Small intestine (tissue), 7 donors: ENCODE data around the gene CTRB1. TPM values are rescaled to one million over a fixed set of nuclear protein-coding genes. Genes with fewer than 3 reads are reported as not detected.

Experiments
- DNase-seq, 2 donors: peaks; one replicate each; pipeline versions ENCODE4 v3.0.0 to v3.0.0-alpha.2; 2013
- FAIRE-seq: peaks from 2 replicates; lab custom pipeline; 2012; peaks lifted over from hg19 to GRCh38; lab: Jason Lieb, UNC
- H3K27ac ChIP-seq, 3 donors: one replicate each; pipeline ENCODE4 v1.5.1; 2013; ENCODE audit warnings: low read length in 2 of 3, mild to moderate bottlenecking in 2 of 3, control low read depth in 1 of 3, inconsistent platforms in 1 of 3, low read depth in 1 of 3, moderate library complexity in 1 of 3
- H3K27me3 ChIP-seq, 3 donors: one replicate each; pipeline ENCODE4 v1.6.1; 2013; ENCODE audit warnings: low read length in 3 of 3, inconsistent platforms in 1 of 3; ENCODE audit not compliant: control insufficient read depth in 3 of 3, insufficient read depth in 3 of 3
- H3K36me3 ChIP-seq, 3 donors: one replicate each; pipeline ENCODE4 v1.6.1; 2013; ENCODE audit warnings: low read length in 3 of 3, inconsistent platforms in 1 of 3, low read depth in 1 of 3, mild to moderate bottlenecking in 1 of 3, moderate library complexity in 1 of 3; ENCODE audit not compliant: control insufficient read depth in 3 of 3, insufficient read depth in 2 of 3
- H3K4me1 ChIP-seq, 3 donors: one replicate each; pipeline ENCODE4 v1.6.1; 2013; ENCODE audit warnings: low read length in 2 of 3, inconsistent platforms in 1 of 3, low read depth in 1 of 3, mild to moderate bottlenecking in 1 of 3, moderate library complexity in 1 of 3; ENCODE audit not compliant: control insufficient read depth in 3 of 3, insufficient read depth in 2 of 3
- H3K4me3 ChIP-seq, 3 donors: one replicate each; pipeline ENCODE4 v1.5.1; 2013; ENCODE audit warnings: low read length in 3 of 3, control low read depth in 1 of 3, inconsistent platforms in 1 of 3, low read depth in 1 of 3, mild to moderate bottlenecking in 1 of 3, moderate library complexity in 1 of 3
- H3K9me3 ChIP-seq, 2 donors: one replicate each; pipeline ENCODE4 v1.6.1; 2013; ENCODE audit warnings: low read depth in 1 of 2, low read length in 1 of 2; ENCODE audit not compliant: control insufficient read depth in 2 of 2, insufficient read depth in 1 of 2
- WGBS, 3 donors: extraction: QIAGEN DNeasy Blood & Tissue Kit; methylation state at CpG; one replicate each; pipeline ENCODE4 v1.1.7; 2013; 5-methylcytosine and 5-hydroxymethylcytosine counted together
- polyA plus RNA-seq, 4 donors: library from polyadenylated mRNA; stranded (reverse) in 3 of 4; unstranded in 1 of 4; fragments of 200-250 nt in 3 of 4; fragments of 120-200 nt in 1 of 4; gene quantifications; one replicate each; pipeline versions ENCODE4 v1.2.1 to v1.2.3, GENCODE V29; 2013
- donor health status: healthy with polysubstance abuse.
- donor health status: control.
- donor health status: control.
- donor health status: Bipolar disorder and iron deficiency.
- donor health status: healthy.

CTRB1 gene
- polyA plus RNA-seq, 4 donors, result 0.04 to 23.7 (median 3.6) TPM

DNA sequence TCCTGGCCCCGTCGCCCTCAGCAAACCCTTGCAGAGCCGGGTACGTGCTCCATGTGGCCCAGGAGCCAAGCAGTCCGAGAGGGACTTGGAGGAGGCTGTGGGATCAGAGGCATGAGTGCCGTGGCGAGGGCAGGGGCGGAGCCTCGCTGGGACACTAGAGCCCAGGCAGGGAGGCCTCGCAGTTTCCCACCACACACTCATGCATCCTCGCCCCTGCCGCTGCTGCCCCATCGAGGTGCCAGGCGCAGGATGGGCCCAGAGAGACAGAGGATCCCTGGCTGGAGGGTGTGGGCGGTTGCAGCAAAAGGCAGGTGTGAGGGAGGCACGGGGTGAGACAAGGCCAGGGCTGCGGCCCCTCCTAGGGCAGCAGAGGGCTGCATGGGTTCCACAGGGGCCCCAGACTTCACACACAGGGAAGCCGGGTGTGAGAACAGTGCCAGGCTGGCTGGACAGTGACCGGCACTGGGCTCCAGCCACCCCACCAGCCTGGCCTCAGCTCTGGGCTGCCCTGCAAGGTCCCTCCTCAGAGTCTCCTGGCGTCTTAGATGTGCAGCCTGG, 25.0 kb downstream of the CTRB1 start:
- DNase-seq (no peak), FAIRE-seq (no peak)
- WGBS, 3 donors, result 75 to 82% (median 77%) methylated on average over 19 to 20 of the region's 20 CpGs
- Histone ChIP-seq H3K27me3 (no peaks in the 10 kb centered on the region), H3K36me3 (peaks cover 0 to 86% (median 4%) of the 10 kb centered on the region in 3 donors), H3K27ac (peak overlapping the region in 2 of 3 donors; percentile 88 to 95), H3K4me1 (peaks cover 0 to 61% (median 12%) of the 10 kb centered on the region in 3 donors), H3K4me3 (no peak overlapping the region), H3K9me3 (no peaks in the 10 kb centered on the region)

DNA sequence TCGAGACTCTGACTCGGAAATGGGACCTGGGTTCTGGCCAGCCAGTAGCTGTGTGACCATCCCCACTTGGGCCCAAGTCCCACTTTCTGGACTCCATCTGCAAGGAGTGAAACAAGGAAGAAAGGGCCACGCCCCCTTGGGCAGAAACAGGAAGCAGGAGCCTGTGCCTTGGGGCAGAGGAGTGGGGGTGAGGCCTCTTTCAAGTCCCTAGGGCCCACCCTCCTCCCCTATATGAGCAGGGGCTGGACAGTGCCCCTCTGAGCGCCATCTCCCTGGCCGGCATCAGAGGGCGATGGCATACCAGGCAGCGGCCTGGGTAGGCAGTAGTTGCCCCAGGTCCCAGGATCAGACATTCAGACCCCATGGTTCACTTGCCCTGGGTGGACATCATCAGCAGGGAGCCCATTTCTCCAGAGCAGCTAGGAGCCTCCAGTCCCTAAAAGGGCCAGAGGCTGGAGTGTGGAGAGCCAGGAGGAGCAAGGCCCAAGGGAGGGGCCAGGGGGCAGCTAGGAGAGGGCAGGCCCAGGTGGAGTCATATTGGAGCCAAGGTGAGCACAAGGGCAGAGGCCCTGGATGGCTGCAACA, 25.5 kb downstream of the CTRB1 start:
- H3K27ac ChIP-seq, result peak overlapping the region in 2 of 3 donors; percentile 88 to 95
- H3K4me1 ChIP-seq, result peaks cover 0 to 61% (median 15%) of the 10 kb centered on the region in 3 donors
- H3K4me3 ChIP-seq, result no peak overlapping the region
- WGBS, 3 donors, result 57 to 69% (median 64%) methylated on average over 7 of the region's 7 CpGs
- peak in 1 of 2 donors; percentile 60 for DNase-seq
- H3K36me3 ChIP-seq, result peaks cover 0 to 86% (median 4%) of the 10 kb centered on the region in 3 donors
- no peaks in the 10 kb centered on the region for H3K9me3 ChIP-seq
- H3K27me3 ChIP-seq, result no peaks in the 10 kb centered on the region
- FAIRE-seq, result no peak

- FAIRE-seq (no peak), DNase-seq (peak; percentile 61 to 87)
- 34 to 46% (median 38%) methylated on average over 21 to 25 of the region's 25 CpGs for WGBS, 3 donors
- peaks cover 0 to 67% (median 15%) of the 10 kb centered on the region in 3 donors for H3K4me1 ChIP-seq
- H3K27ac ChIP-seq, result peak overlapping the region; percentile 52 to 95 (median 88)
- H3K36me3 ChIP-seq, result peaks cover 0 to 82% (median 4%) of the 10 kb centered on the region in 3 donors
- H3K27me3 ChIP-seq, result no peaks in the 10 kb centered on the region
- H3K4me3 ChIP-seq, result no peak overlapping the region
- no peaks in the 10 kb centered on the region for H3K9me3 ChIP-seq
Measured at GRCh38 chr16:75244844-75245758, 26.3 kb downstream of the CTRB1 start.

DNA sequence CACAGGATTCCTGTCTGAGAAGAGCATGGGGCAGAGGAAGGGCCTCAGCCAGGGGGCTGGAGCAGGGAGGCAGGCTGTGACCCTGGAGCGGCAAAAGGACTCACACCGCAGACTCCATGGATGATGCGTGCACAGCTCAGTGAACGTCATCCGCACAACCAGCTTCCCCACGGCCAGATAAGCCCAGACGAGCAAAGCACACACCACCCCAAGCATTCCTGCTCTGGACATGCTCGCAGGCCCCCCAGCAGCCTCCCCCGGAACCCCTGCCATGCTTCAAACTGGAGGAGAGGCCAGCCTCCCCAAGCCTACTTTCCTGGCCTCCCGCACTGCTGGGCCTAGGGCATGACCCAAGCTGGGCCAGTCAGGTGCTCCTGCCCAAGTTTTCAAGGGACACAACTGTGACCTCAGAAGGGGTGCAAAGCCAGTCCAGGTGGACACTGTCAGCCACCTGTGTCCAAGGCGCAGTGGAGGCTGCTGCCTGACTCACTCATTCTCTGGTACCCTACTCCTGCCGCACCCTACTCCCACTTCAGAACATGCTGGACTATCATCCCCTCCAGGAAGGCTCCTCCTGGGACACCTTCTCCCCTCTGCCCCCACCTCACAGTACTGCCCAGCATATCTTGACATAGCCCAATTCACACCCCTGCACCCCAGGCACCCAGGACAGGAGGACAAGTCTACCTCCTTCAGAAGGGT, 27.9 kb downstream of the CTRB1 start:
- Histone ChIP-seq H3K4me1 (peaks cover 0 to 67% (median 15%) of the 10 kb centered on the region in 3 donors), H3K27me3 (no peaks in the 10 kb centered on the region), H3K4me3 (no peak overlapping the region), H3K27ac (peak overlapping the region; percentile 20 to 95 (median 88)), H3K36me3 (peaks cover 0 to 67% (median 2%) of the 10 kb centered on the region in 3 donors), H3K9me3 (no peaks in the 10 kb centered on the region)
- DNase-seq (no peak), FAIRE-seq (no peak)
- WGBS, 3 donors, result 85 to 95% (median 90%) methylated on average over 10 to 12 of the region's 12 CpGs

DNA sequence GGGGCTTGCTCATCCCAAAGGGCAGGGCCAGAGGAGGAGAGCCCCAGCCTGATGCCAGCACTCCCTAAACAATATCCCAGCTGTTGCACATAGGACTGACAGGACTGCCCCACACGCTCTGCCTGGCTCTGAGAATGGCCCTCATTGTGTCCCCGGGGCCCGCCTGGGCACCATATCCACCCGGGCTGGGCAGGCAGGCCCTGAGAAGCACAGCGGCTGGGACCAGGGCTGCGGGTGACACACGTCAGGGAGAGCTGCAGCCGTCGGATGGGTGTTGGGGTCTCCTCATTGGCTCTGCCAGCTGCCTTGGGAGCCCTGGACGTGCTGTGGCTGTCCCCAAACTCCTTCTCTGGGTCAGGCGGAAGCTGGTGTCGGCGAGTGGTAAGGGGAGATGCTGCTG, 28.5 kb downstream of the CTRB1 start:
- no peak for DNase-seq
- no peak for FAIRE-seq
- WGBS, 3 donors, result 83 to 85% (median 84%) methylated on average over 13 of the region's 13 CpGs
- H3K27ac ChIP-seq, result peak overlapping the region in 2 of 3 donors; percentile 20 to 88
- H3K27me3 ChIP-seq, result no peaks in the 10 kb centered on the region
- H3K9me3 ChIP-seq, result no peaks in the 10 kb centered on the region
- H3K4me1 ChIP-seq, result peaks cover 0 to 73% (median 15%) of the 10 kb centered on the region in 3 donors
- H3K4me3 ChIP-seq, result no peak overlapping the region
- peaks cover 0 to 61% (median 0%) of the 10 kb centered on the region in 3 donors for H3K36me3 ChIP-seq

- 52 to 53% (median 52%) methylated on average over 13 of the region's 13 CpGs for WGBS, 3 donors
- peak overlapping the region in 2 of 3 donors; percentile 24 to 94 for H3K27ac ChIP-seq
- peaks cover 0 to 82% (median 15%) of the 10 kb centered on the region in 3 donors for H3K4me1 ChIP-seq
- peaks cover 0 to 56% (median 0%) of the 10 kb centered on the region in 3 donors for H3K36me3 ChIP-seq
- H3K4me3 ChIP-seq, result no peak overlapping the region
- no peak for DNase-seq
- H3K27me3 ChIP-seq, result no peaks in the 10 kb centered on the region
- FAIRE-seq, result no peak
- H3K9me3 ChIP-seq, result no peaks in the 10 kb centered on the region
Measured at GRCh38 chr16:75248142-75248535, 29.4 kb downstream of the CTRB1 start.

DNA sequence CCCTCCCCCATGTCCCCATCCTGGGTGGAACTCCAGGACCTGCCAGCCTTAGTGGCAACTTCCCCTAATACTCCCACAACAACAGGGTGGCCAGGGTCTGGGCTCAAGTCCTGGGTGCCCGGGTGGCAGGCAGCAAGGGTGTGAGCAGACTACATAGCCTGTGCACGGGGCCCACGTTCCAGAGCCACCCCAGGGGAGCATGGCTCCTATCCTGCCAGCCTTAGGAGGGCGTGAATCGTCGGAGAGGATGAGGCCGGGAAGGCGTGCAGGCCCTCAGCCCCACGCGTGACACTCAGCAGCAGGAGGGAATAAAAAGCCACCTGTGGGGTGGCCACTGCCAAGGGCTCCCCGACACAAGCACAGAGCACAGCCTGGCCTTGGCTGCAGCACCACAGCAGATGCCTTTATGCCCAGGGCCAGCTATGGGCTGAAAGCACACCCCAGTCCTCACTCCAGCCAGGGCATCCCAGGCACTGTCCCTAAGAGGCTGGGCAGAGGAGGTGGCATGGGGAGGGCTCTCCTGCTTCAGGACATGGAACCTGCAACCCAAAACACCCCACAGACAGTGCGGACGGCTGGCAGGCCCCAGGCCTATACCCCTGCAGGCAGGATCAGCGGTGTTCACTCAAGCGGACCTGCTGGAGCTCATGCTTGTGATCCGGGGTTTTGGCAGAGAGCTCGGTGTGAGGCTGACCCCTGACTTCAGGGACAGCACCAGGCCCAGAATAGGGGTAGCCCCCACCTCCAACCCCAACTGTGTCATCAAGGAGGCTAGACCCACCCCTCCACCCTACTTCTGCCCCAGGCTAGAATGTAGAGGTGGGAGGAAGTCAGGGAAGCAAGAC, 30.0 kb downstream of the CTRB1 start:
- peak overlapping the region; percentile 24 to 97 (median 94) for H3K27ac ChIP-seq
- DNase-seq (no peak), FAIRE-seq (no peak)
- 63 to 72% (median 63%) methylated on average over 17 of the region's 17 CpGs for WGBS, 3 donors
- peaks cover 0 to 55% (median 0%) of the 10 kb centered on the region in 3 donors for H3K36me3 ChIP-seq
- H3K9me3 ChIP-seq, result no peaks in the 10 kb centered on the region
- H3K4me3 ChIP-seq, result peak overlapping the region in 1 of 3 donors; percentile 86
- H3K4me1 ChIP-seq, result peaks cover 0 to 84% (median 15%) of the 10 kb centered on the region in 3 donors
- no peaks in the 10 kb centered on the region for H3K27me3 ChIP-seq
